ENCODE results near the gene PSEN1. TPM values are rescaled to one million over a fixed set of nuclear protein-coding genes. Genes with fewer than 3 reads are reported as not detected.

Gene PSEN1
- total RNA-seq, 1 experiment from 2014 or later = 55.1 TPM

- ChIA-PET POLR2A (interaction anchor here (0.7 to 4.4 kb wide), 3 partner anchors 11 to 66 kb away, joined by 3 to 27 read pairs (median 7); partner anchors contain the start of genes PSEN1 and RBM25), CTCF (no interaction called here)
- Mint-ChIP-seq H3K27ac (ENCODE audit: low read depth, unreplicated experiment) (no peak overlapping the region), H3K27me3 (ENCODE audit: insufficient read depth, unreplicated experiment) (no peaks in the 10 kb centered on the region), H3K36me3 (ENCODE audit: insufficient read depth, unreplicated experiment) (peaks cover 69% of the 10 kb centered on the region), H3K4me1 (ENCODE audit: insufficient read depth, unreplicated experiment) (no peaks in the 10 kb centered on the region), H3K9me3 (ENCODE audit: unreplicated experiment) (no peaks in the 10 kb centered on the region), H3K4me3 (ENCODE audit: unreplicated experiment) (no peak overlapping the region)
- DNase-seq (ENCODE audit: unreplicated experiment) = no peak
- intact Hi-C loops (cut with micrococcal nuclease) = no loop called here
- TF ChIP-seq CTCF (IDR thresholded peaks at IDR 0.05; ENCODE audit: unreplicated experiment) = no peak
- no TSS peak for BruUV-seq (replicated peaks)
Observed at GRCh38 chr14:73124180-73124894, 12.0 kb upstream of the PSEN1 start.

GRCh38 chr14:73125169-73125588, 11.1 kb upstream of the PSEN1 start:
- TF ChIP-seq CTCF (IDR thresholded peaks at IDR 0.05; ENCODE audit: unreplicated experiment) = no peak
- intact Hi-C loops (cut with micrococcal nuclease) = no loop called here
- Mint-ChIP-seq H3K36me3 (ENCODE audit: insufficient read depth, unreplicated experiment) (peaks cover 61% of the 10 kb centered on the region), H3K4me1 (ENCODE audit: insufficient read depth, unreplicated experiment) (no peaks in the 10 kb centered on the region), H3K4me3 (ENCODE audit: unreplicated experiment) (no peak overlapping the region), H3K27ac (ENCODE audit: low read depth, unreplicated experiment) (no peak overlapping the region), H3K27me3 (ENCODE audit: insufficient read depth, unreplicated experiment) (no peaks in the 10 kb centered on the region), H3K9me3 (ENCODE audit: unreplicated experiment) (no peaks in the 10 kb centered on the region)
- DNase-seq (ENCODE audit: unreplicated experiment) = no peak
- ChIA-PET CTCF (interaction anchor here (0.5 to 1.5 kb wide), 3 partner anchors 10 to 1668 kb away, joined by 3 to 5 read pairs (median 5); no protein-coding TSS in a partner anchor), POLR2A (interaction anchor here (0.6 to 4.4 kb wide), 5 partner anchors 9 to 66 kb away, joined by 3 to 27 read pairs (median 6); partner anchors contain the start of genes PSEN1 and RBM25)
- no TSS peak for BruUV-seq (replicated peaks)

GRCh38 chr14:73125746-73126145, 10.6 kb upstream of the PSEN1 start:
- no peak for DNase-seq (ENCODE audit: unreplicated experiment)
- Mint-ChIP-seq H3K9me3 (ENCODE audit: unreplicated experiment) (no peaks in the 10 kb centered on the region), H3K27ac (ENCODE audit: low read depth, unreplicated experiment) (no peak overlapping the region), H3K4me3 (ENCODE audit: unreplicated experiment) (no peak overlapping the region), H3K27me3 (ENCODE audit: insufficient read depth, unreplicated experiment) (no peaks in the 10 kb centered on the region), H3K36me3 (ENCODE audit: insufficient read depth, unreplicated experiment) (peaks cover 55% of the 10 kb centered on the region), H3K4me1 (ENCODE audit: insufficient read depth, unreplicated experiment) (no peaks in the 10 kb centered on the region)
- ChIA-PET CTCF (interaction anchor here (0.5 to 1.5 kb wide), 3 partner anchors 9 to 1668 kb away, joined by 3 to 5 read pairs (median 5); no protein-coding TSS in a partner anchor), POLR2A (interaction anchor here (0.6 to 4.4 kb wide), 5 partner anchors 9 to 67 kb away, joined by 3 to 27 read pairs (median 6); partner anchors contain the start of genes PSEN1 and RBM25)
- intact Hi-C loops (cut with micrococcal nuclease) = no loop called here
- TF ChIP-seq CTCF (IDR thresholded peaks at IDR 0.05; ENCODE audit: unreplicated experiment) = no peak
- no TSS peak for BruUV-seq (replicated peaks)

- POLR2A ChIA-PET = no interaction called here
- Mint-ChIP-seq H3K36me3 (ENCODE audit: insufficient read depth, unreplicated experiment) (peaks cover 26% of the 10 kb centered on the region), H3K4me1 (ENCODE audit: insufficient read depth, unreplicated experiment) (peaks cover 9% of the 10 kb centered on the region), H3K4me3 (ENCODE audit: unreplicated experiment) (no peak overlapping the region), H3K27ac (ENCODE audit: low read depth, unreplicated experiment) (no peak overlapping the region), H3K27me3 (ENCODE audit: insufficient read depth, unreplicated experiment) (no peaks in the 10 kb centered on the region), H3K9me3 (ENCODE audit: unreplicated experiment) (peaks cover 8% of the 10 kb centered on the region)
- intact Hi-C loops (cut with micrococcal nuclease) = no loop called here
- CTCF ChIA-PET = interaction anchor here (1.2 kb wide), 1 partner anchor 105 kb away, joined by 3 read pairs; no protein-coding TSS in a partner anchor
- TF ChIP-seq CTCF (IDR thresholded peaks at IDR 0.05; ENCODE audit: unreplicated experiment) = no peak
- BruUV-seq (replicated peaks) = no TSS peak
- DNase-seq (ENCODE audit: unreplicated experiment) = no peak
Observed at GRCh38 chr14:73133795-73134194, 2.5 kb upstream of the PSEN1 start.
